Caco-2 (cell line): Measurements from ENCODE around the gene TTC28. TPM values are rescaled to one million over a fixed set of nuclear protein-coding genes. Genes with fewer than 3 reads are reported as not detected.
A peak's percentile ranks its signal among the peaks of the same experiment; 100 is the strongest.

Experiments used
- BruUV-seq: library from RNA; stranded (reverse); fragments of 400-500 nt; replicated peaks from 2 replicates; lab custom pipeline; 2021; lab: Mats Ljungman, UMichigan
- CTCF ChIA-PET: fragments of 300-600 bp; sonication (Branson Sonifier 250); formaldehyde crosslinking; loops from one replicate; lab custom pipeline; 2022; ENCODE audit warnings: antibody characterized with exemption; lab: Charles Lee
- POLR2A ChIA-PET: fragments of 300-600 bp; sonication (Branson Sonifier 250); formaldehyde crosslinking; loops from one replicate; lab custom pipeline; 2022; ENCODE audit warnings: antibody characterized with exemption; lab: Charles Lee
- DNase-seq, 2 experiments: peaks; one replicate each; pipeline versions ENCODE4 v3.0.0 to v3.0.0-alpha.2; 2020 to 2022
- H3K27me3 ChIP-seq: replicated peaks from 2 replicates; pipeline ENCODE4 v1.6.0; 2011; ENCODE audit warnings: low read length; ENCODE audit not compliant: control insufficient read depth, insufficient read depth
- H3K36me3 ChIP-seq: 2 replicates; pipeline ENCODE4 v1.5.1; 2011; ENCODE audit warnings: low read length; ENCODE audit not compliant: control insufficient read depth, insufficient read depth
- H3K4me1 ChIP-seq: fragments of 250-450 bp; sonication (Bioruptor Pico); 2 replicates; pipeline ENCODE4 v1.5.1; 2020; ENCODE audit warnings: mild to moderate bottlenecking
- H3K4me3 ChIP-seq: 2 replicates; pipeline ENCODE4 v1.5.1; 2011; ENCODE audit warnings: low read depth, mild to moderate bottlenecking, control low read depth, low read length
- H3K9me3 ChIP-seq: fragments of 250-450 bp; sonication (Bioruptor Pico); 2 replicates; pipeline ENCODE4 v1.5.1; 2020; ENCODE audit warnings: mild to moderate bottlenecking, moderate library complexity
- H3K27ac Mint-ChIP-seq: one replicate; pipeline ENCODE4 v1.8.0; 2022; ENCODE audit warnings: mixed read lengths; ENCODE audit not compliant: unreplicated experiment
- H3K27me3 Mint-ChIP-seq: one replicate; pipeline ENCODE4 v1.8.0; 2022; ENCODE audit warnings: mixed read lengths; ENCODE audit not compliant: insufficient read depth, unreplicated experiment
- H3K36me3 Mint-ChIP-seq: one replicate; pipeline ENCODE4 v1.8.0; 2022; ENCODE audit warnings: mild to moderate bottlenecking, mixed read lengths; ENCODE audit not compliant: insufficient read depth, unreplicated experiment
- H3K4me1 Mint-ChIP-seq: one replicate; pipeline ENCODE4 v1.8.0; 2022; ENCODE audit warnings: low read depth, mixed read lengths; ENCODE audit not compliant: unreplicated experiment
- H3K4me3 Mint-ChIP-seq: one replicate; pipeline ENCODE4 v1.8.0; 2022; ENCODE audit warnings: mild to moderate bottlenecking, moderate library complexity, mixed read lengths; ENCODE audit not compliant: unreplicated experiment
- H3K9me3 Mint-ChIP-seq: one replicate; pipeline ENCODE4 v1.8.0; 2022; ENCODE audit warnings: mixed read lengths; ENCODE audit not compliant: unreplicated experiment
- intact Hi-C: fragments of 100-400 bp; cut with micrococcal nuclease; formaldehyde crosslinking; loops from one replicate; pipeline ENCODE4 v1.10.0; 2022; ENCODE audit not compliant: unreplicated experiment
- total RNA-seq: library from RNA; stranded (reverse); gene quantifications from 2 replicates; pipeline ENCODE4 v1.2.3, GENCODE V29; 2022
- TF ChIP-seq, protein P1 (sequence below), 2 experiments: fragments of 200-600 bp in 1 of 2; IDR thresholded peaks; 1 replicate in 1 of 2; 2 replicates in 1 of 2; pipeline versions ENCODE4 v1.5.1 to v1.8.0; 2011 to 2022; ENCODE audit warnings: antibody characterized with exemption in 1 of 2, control low read depth in 1 of 2, inconsistent platforms in 1 of 2, low read depth in 1 of 2, low read length in 1 of 2, mild to moderate bottlenecking in 1 of 2, moderate library complexity in 1 of 2; ENCODE audit not compliant: insufficient read depth in 1 of 2, severe bottlenecking in 1 of 2, unreplicated experiment in 1 of 2

Gene TTC28
- total RNA-seq, 1 experiment from 2014 or later = 12.0 TPM

DNA sequence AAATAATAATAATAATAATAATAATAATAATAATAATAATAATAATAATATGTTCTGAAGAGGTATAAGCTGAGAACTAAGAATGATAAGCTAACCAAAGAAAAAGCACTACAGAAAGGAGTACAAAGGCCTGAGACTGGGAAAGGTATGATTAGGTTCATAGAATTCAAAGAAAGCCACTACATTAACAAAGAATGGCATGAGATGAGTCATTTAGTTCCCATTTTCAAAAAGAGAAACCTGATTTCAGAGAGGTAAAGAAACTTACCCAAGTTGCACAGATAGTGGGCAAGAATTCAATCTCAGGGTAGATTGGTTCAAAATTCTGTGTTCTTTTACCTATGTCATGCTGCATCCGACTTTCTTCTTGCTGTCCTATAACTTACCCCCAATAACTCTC, 350.9 kb downstream of the TTC28 start:
- Mint-ChIP-seq H3K9me3 (no peaks in the 10 kb centered on the region), H3K27me3 (no peaks in the 10 kb centered on the region), H3K4me3 (no peak overlapping the region), H3K27ac (no peak overlapping the region), H3K36me3 (no peaks in the 10 kb centered on the region), H3K4me1 (no peaks in the 10 kb centered on the region)
- Histone ChIP-seq H3K4me3 (no peak overlapping the region), H3K27me3 (no peaks in the 10 kb centered on the region), H3K9me3 (no peaks in the 10 kb centered on the region), H3K36me3 (no peaks in the 10 kb centered on the region), H3K4me1 (no peaks in the 10 kb centered on the region)
- TF ChIP-seq, protein P1, sequence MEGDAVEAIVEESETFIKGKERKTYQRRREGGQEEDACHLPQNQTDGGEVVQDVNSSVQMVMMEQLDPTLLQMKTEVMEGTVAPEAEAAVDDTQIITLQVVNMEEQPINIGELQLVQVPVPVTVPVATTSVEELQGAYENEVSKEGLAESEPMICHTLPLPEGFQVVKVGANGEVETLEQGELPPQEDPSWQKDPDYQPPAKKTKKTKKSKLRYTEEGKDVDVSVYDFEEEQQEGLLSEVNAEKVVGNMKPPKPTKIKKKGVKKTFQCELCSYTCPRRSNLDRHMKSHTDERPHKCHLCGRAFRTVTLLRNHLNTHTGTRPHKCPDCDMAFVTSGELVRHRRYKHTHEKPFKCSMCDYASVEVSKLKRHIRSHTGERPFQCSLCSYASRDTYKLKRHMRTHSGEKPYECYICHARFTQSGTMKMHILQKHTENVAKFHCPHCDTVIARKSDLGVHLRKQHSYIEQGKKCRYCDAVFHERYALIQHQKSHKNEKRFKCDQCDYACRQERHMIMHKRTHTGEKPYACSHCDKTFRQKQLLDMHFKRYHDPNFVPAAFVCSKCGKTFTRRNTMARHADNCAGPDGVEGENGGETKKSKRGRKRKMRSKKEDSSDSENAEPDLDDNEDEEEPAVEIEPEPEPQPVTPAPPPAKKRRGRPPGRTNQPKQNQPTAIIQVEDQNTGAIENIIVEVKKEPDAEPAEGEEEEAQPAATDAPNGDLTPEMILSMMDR (IDR thresholded peaks at IDR 0.05; ENCODE audit: insufficient read depth in 1 of 2, low read depth in 1 of 2, low read length in 1 of 2, severe bottlenecking in 1 of 2, unreplicated experiment in 1 of 2) = no peak
- ChIA-PET CTCF (no interaction called here), POLR2A (no interaction called here)
- no peak for DNase-seq
- BruUV-seq = no TSS peak
- intact Hi-C loops = no loop called here

DNA sequence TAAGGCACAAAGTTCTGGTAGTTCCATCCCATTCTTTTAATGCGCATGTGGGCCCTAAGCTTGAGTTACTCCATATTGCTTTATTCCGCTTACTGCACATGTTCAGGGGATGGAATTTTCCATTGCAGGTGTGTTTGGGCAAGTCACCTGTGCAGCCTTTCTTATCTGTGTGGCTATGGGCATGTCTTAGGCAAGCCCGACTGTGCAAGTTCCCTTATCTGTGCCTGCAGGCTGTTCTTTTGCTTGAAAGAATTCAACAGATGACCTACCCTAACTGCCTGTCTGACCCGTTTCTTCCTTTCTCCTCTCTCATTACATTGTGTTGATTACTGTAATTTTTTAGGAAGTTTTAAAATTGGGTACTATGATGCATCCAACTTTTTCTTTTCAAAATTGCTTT, 363.6 kb downstream of the TTC28 start:
- Mint-ChIP-seq H3K4me3 (no peak overlapping the region), H3K36me3 (no peaks in the 10 kb centered on the region), H3K27me3 (no peaks in the 10 kb centered on the region), H3K9me3 (peaks cover 28% of the 10 kb centered on the region), H3K27ac (no peak overlapping the region), H3K4me1 (peaks cover 5% of the 10 kb centered on the region)
- H3K27me3 ChIP-seq = no peaks in the 10 kb centered on the region
- BruUV-seq = no TSS peak
- H3K9me3 ChIP-seq = peaks cover 19% of the 10 kb centered on the region
- no peaks in the 10 kb centered on the region for H3K36me3 ChIP-seq
- CTCF ChIA-PET = no interaction called here
- TF ChIP-seq, protein P1 (IDR thresholded peaks at IDR 0.05; ENCODE audit: insufficient read depth in 1 of 2, low read depth in 1 of 2, low read length in 1 of 2, severe bottlenecking in 1 of 2, unreplicated experiment in 1 of 2) = no peak
- peaks cover 18% of the 10 kb centered on the region for H3K4me1 ChIP-seq
- no peak overlapping the region for H3K4me3 ChIP-seq
- peak; percentile 69 to 81 for DNase-seq
- intact Hi-C loops = no loop called here
- POLR2A ChIA-PET = no interaction called here

DNA sequence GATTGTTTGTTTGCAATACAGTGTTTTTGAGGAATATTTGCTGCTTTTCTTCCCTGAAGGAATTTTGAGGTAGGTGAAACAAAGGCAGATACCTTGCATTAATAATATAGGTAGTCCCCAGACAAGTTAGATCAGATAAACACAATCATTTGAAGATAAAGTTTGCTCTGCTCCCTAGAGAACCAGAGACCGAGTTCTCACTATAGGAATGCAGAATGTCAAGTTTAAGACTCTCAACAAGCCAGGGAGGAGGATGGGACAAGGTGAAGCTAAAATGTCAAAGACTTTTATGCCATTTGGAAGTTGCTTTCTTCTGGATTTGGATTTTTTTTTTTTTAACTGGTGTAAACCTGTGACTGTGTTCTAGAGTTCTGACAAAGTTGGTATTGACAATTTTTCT, 364.7 kb downstream of the TTC28 start:
- Histone ChIP-seq H3K4me3 (no peak overlapping the region), H3K9me3 (peaks cover 19% of the 10 kb centered on the region), H3K36me3 (no peaks in the 10 kb centered on the region), H3K27me3 (no peaks in the 10 kb centered on the region), H3K4me1 (peaks cover 18% of the 10 kb centered on the region)
- DNase-seq = no peak
- intact Hi-C loops = no loop called here
- no TSS peak for BruUV-seq
- CTCF ChIA-PET = no interaction called here
- Mint-ChIP-seq H3K9me3 (peaks cover 28% of the 10 kb centered on the region), H3K27ac (no peak overlapping the region), H3K4me3 (no peak overlapping the region), H3K27me3 (no peaks in the 10 kb centered on the region), H3K36me3 (no peaks in the 10 kb centered on the region), H3K4me1 (peaks cover 5% of the 10 kb centered on the region)
- TF ChIP-seq, protein P1 (IDR thresholded peaks at IDR 0.05; ENCODE audit: insufficient read depth in 1 of 2, low read depth in 1 of 2, low read length in 1 of 2, severe bottlenecking in 1 of 2, unreplicated experiment in 1 of 2) = no peak
- POLR2A ChIA-PET = no interaction called here
